HG03442 (cell line): ENCODE data around the gene TENT5C.

Experiments
- ATAC-seq: cut with Tn5 transposase; IDR thresholded peaks from one replicate; pipeline ENCODE4 v1.9.1; 2021; ENCODE audit warnings: mild to moderate bottlenecking, moderate library complexity; ENCODE audit not compliant: unreplicated experiment

TENT5C gene

GRCh38 chr1:117653732-117654492, 48.1 kb downstream of the TENT5C start:
- peak; percentile 6 for ATAC-seq

DNA sequence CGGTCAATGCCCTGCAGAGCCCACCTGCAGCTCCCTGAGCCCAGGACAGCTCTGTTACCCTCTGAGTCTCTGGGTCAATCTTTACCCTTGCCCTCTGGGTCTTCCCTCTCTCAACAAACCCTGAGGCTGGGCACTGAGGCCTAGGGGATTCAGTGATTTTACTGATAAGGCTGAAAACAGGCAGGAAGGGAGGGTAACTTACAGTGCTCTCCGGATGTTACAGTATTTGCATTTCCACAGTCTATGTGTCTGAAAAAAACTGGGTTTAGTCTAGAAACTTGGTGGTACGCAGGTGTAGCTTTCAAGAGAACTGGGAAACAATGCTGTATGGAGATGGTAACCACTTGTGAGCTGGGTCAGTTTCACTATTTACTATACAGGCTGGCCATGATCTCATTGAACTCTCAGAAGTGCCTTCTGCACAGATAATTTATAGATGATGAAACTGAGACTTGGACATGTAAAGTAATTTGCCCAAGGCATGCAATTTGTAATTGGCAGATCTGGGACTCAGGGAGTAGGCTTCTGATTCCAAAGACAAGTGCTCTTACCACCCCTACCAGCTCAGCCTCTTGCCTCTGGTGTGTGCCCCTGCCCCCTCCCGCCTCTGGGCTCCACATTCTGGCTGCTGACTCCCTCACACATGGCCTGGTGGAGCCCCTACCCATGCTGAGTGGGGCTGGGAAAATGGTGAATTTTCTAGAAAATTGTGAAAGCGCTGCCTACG, 48.8 kb downstream of the TENT5C start:
- ATAC-seq: peak; percentile 81

DNA sequence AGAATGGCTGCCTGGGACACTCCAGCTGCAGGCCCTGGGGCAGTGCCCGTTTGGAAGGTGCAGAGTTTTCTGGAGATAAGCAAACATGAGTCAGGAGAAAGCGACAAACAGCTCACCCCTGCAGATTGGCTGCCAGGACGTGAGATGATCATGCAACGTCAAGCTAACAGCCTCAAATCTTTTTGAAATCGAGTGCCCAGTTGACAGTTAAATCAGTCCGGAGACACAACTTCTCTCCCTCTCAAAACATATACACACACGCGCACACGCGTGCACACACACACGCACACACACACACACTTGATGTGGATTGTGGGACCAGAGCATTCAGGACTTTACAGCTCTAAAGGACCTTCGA, 49.4 kb downstream of the TENT5C start:
- ATAC-seq: no peak

GRCh38 chr1:117656202-117656641, 50.4 kb downstream of the TENT5C start:
- peak; percentile 51 for ATAC-seq

GRCh38 chr1:117657031-117657430, 51.2 kb downstream of the TENT5C start:
- no peak for ATAC-seq

DNA sequence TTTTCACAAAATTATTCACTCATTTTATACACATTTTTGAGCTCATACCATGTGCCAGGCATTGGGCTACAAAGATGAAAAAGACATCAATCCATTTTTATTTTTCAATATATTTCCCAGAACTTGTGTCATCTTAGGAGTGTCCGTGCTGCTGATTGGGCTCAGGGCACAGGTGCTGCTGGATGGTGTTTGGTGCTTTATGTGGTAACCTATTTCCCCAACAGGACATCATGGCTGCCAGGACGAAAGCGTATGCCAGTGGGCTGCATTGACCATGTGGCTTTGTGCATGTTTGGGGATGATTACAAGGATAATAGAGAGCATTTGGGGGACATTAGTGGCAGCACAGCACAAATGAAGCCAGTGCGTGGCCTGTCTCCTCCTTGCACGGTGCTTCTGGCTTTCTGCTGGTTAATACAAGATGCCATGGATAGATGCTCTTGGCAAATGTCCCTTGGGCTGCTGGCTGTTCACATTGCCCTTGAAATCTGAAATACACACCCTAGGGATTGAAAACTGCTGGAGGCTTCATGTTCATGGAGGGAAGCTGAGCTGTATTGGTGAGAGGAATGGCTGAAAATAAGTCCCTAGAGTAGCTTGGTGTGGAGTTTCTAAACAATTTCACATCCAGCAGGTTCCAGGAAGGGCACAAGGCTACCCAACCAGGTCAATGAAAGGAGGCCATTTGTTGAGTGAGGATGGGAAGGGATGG, 52.3 kb downstream of the TENT5C start:
- no peak for ATAC-seq

DNA sequence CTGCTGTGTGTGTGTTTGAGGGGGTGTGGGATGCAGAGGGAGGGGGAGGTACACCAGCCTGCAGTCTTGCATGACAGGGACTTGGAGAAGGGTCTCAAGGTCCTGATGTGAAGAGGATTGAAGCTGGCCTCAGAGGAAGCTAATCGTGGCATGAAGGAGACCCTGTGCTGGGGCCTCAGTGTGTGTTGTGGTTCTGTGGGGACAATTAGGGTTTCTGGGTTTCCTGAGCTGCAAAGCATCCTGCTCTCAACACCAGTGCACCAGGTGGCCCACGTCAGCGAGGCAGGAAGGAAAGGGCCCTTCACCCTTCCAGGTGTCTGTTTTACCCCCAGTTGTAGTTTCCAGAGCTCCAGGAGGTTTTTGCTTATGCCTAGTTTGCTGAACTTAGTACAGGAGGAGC, 52.8 kb downstream of the TENT5C start:
- peak; percentile 19 for ATAC-seq

- no peak for ATAC-seq
Observed at GRCh38 chr1:117659550-117660270, 53.9 kb downstream of the TENT5C start.

GRCh38 chr1:117660271-117660965, 54.6 kb downstream of the TENT5C start:
- ATAC-seq: no peak

DNA sequence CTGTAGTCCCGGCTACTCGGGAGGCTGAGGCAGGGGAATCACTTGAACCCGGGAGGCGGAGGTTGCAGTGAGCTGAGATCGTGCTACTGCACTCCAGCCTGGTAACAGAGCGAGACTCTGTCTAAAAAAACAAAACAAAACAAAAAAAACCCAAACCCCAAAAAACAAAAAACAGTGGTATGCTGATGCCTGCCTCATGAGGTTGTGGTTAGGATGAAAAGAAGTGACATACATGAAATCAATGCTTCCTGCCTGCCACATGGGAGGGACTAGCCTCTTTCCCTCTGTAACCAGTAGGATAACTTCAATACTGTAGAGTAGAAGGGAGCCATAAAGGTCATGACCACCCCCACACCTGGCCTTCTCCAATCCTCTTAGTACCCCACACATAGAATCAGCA, 55.2 kb downstream of the TENT5C start:
- ATAC-seq: no peak

GRCh38 chr1:117662667-117663066, 56.8 kb downstream of the TENT5C start:
- no peak for ATAC-seq

- ATAC-seq: no peak
Observed at GRCh38 chr1:117663156-117663902, 57.5 kb downstream of the TENT5C start.

- peak; percentile 95 for ATAC-seq
Observed at GRCh38 chr1:117664314-117664713, 58.5 kb downstream of the TENT5C start.

DNA sequence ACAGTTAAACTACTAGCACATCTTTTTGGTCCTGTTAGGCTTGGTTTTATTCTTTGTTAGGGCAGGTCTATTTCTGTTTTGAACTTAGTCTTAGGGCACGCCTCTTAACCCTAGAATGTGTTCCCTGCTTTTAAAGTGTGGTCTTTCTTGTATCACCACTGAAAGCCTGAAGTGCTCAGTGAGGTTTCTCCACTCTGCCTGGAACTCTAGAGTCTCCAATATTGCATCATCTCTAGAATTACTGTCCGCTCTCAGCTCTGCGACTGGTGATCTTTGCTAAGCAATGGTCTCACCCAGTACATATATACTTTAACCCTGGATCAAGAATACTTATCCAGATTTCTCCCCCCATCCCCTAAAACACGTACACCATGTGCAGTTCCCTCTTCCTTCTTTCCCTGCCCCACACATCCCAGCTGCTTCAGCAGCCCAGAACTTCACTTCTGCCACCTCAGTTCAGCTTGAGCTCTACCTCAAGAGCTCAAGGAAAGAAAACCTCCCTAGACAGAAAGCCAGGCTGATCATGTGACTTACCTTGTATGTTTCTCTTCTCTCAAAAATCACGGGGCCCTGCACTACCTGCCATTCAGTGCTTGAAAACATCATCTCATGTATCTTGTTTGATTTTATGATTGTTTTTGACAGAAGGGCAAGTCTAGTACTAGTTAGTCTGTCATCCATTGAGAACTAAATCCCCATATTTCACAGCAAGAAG, 59.9 kb downstream of the TENT5C start:
- ATAC-seq: no peak

DNA sequence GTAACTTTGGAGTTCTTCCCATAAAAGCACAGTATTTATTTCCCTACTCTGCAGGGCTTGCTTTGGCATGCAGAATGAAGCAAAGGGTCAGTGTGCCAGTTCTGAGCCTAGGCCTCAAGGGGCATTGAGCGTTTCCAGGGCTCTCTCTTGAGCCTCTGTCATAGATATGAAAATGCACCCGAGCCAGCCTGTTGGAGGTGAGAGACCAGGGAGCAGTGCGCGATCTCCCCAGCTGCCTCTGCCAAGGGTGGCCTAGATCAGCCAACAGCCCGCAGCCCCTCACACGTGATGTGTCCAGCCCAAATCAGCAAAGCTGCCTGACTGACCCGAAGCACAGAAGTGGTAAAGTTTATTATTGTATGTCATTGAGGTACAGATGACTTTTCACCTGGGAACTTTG, 63.7 kb downstream of the TENT5C start:
- no peak for ATAC-seq

DNA sequence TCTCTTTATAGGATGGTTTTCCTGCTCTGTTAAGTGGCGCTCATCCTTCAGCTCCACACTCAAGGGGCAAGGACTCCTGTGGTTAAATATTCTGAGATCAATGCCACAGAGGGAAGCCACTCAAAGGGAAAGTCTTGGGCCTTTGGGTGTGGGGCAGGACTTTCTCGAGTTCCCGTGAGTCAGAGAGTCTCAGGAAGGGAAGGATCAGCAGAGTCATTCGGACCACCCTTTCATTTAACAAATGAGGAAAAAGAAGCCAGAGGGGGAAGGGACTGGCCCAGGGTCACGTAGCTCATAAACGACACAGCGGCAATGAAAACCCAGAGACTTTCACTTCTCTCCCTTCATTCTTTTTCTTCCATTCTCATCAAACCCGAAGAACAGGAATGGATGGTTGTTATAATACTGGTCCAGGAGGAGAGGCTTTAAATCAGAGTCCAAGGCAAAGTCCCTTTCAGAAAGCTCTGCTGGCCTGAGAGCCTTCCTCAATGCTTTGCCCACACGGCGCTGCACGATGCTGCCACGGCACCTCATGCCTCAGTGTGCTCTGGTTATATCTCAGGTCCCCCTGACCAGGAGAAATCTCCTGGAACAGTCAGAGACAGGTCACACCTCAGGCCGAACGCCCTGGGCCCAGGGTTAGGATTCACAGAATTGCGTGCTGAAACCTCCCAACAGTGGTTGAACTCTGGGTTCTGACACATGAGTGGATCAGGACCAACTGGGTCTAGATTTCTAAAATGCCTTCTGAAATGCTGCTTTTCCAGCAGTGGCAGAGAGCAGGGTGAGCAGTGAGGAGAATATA, 65.3 kb downstream of the TENT5C start:
- ATAC-seq: no peak

GRCh38 chr1:117671781-117672501, 66.1 kb downstream of the TENT5C start:
- no peak for ATAC-seq

DNA sequence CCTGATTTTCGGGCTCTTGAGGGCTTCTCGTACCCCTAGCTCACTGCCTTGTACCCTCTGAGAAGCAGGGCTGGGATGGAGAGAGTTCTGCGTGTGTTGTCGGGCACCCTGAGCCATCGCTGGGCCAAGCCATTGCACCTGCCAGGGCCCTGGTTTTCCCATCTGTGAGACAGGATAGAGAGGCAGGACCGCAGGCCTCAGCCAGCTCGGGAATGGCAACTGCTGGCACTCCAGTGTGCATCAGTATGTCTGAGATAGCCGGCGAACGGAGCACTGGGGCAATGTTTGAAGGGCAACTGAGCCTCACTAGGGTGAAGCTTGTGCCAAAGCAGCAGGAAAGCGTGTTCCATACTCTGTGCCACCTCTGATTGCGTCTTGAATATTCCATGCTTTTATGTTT, 66.9 kb downstream of the TENT5C start:
- no peak for ATAC-seq
